HG02885 (cell line): ENCODE data around the gene DELE1.

Experiments used
- ATAC-seq: cut with Tn5 transposase; IDR thresholded peaks from one replicate; pipeline ENCODE4 v1.9.1; 2021; ENCODE audit warnings: mild to moderate bottlenecking; ENCODE audit not compliant: unreplicated experiment, poor library complexity

The DELE1 gene, protein sequence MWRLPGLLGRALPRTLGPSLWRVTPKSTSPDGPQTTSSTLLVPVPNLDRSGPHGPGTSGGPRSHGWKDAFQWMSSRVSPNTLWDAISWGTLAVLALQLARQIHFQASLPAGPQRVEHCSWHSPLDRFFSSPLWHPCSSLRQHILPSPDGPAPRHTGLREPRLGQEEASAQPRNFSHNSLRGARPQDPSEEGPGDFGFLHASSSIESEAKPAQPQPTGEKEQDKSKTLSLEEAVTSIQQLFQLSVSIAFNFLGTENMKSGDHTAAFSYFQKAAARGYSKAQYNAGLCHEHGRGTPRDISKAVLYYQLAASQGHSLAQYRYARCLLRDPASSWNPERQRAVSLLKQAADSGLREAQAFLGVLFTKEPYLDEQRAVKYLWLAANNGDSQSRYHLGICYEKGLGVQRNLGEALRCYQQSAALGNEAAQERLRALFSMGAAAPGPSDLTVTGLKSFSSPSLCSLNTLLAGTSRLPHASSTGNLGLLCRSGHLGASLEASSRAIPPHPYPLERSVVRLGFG

DNA sequence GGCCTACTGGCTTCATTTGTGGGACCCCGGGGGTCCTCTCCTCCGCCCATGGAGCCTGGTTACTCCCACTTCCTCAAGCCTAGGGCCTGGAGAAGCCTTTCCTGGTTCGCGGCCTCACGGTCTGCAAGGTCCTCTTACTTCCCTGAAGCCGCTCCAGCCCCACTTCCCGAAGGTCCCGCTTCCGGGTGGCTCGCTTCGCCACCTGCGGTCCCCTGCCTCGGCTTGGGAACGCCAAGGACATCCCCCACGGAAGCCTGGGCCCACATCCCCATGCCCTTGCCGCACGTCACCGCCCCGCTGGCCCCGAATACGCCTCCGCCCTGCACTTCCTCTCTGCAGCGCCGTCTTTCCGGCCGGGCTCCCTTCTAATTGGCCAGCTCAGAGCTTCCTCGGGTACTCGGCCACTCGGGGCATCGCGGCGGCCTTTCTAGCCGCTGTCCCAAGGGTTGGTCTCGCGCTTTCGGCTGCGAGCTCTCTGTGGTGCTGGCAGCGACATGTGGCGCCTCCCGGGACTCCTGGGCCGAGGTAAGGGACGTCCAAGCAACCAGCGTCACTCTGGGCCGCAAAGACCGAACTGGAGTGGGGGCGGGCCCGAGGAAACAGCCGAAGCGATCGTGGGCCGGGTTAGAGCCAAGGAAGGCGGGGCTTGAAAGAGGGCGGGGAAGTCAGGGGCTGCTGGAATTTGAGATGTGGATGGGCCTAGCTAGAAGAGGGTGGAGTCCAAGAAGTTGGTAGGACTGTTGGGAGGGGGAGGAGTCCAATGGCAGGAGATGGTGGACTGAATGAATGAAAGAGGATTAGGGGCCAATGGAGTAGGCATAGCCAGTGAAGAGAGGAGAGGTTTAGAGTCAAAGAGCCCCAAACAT is at the start of gene DELE1:
Gene DELE1 (plus strand): TSS at position 424 of the 866 bp plus-strand sequence. CDS start 71 bp downstream, at position 495.
- ATAC-seq = peak; percentile 98

DNA sequence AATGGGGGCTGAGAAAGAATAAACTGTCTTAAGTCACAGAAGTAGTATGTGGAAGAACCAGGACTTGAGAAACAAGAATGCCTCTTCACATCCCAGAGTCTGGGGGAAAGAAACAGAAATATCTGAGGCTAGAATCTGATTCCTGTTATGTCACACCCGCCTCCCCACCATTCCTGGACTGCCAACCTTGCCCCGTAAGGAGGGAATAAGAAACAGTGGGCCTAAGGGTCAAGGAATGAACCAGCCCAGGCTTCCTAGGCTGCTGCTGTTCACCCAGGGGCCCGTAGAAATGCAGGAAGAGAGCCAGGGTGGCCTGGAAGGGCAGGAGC is 49.8 kb upstream of the DELE1 start:
- no peak for ATAC-seq

GRCh38 chr5:141874262-141874964 is 49.3 kb upstream of the DELE1 start:
- ATAC-seq = no peak

GRCh38 chr5:141875022-141875740 is 48.5 kb upstream of the DELE1 start:
- ATAC-seq = no peak

GRCh38 chr5:141875795-141876627 is 47.7 kb upstream of the DELE1 start:
- no peak for ATAC-seq

GRCh38 chr5:141876628-141877355 is 46.9 kb upstream of the DELE1 start:
- ATAC-seq = no peak

GRCh38 chr5:141877356-141878185 is 46.1 kb upstream of the DELE1 start:
- no peak for ATAC-seq

GRCh38 chr5:141878186-141878710 is 45.4 kb upstream of the DELE1 start, which contains the start of gene PCDH1:
Gene PCDH1 (minus strand): TSS chr5:141878410. CDS start chr5:141878262, 148 bp downstream.
- no peak for ATAC-seq

DNA sequence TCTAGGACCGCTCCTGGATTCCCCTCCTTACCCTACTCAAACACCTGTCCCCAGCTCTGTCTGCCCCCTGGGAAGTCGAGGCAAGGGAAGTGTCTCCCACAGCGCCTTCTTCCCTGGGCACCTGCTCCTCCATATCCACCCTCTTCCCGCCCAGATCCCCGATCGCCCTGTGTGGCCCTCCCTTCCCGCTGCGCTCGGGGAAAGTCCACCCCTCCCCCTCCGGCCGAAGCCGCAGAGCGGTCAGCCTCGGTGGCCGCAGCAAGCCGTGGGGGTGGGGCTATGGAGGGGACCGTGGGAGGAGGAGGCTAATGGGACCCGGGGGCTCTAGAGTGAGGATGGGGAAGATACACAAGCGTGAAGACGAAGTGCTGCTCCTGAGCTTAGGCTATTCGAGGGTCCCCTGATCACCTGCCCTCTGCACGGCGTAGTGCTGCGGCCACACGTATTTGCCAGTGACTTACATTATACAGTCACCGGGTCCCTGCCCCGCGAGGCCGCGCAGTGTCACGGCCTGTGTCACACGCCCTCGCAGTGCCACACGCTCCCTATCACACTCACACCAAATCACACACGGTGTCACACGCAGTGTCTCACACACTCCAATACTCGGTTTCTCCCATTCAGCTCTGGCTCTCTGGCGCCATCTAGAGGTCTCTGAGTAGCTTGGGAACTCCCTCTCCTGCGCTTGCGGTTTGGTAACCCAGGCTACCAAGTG is 44.8 kb upstream of the DELE1 start:
- peak; percentile 90 for ATAC-seq

DNA sequence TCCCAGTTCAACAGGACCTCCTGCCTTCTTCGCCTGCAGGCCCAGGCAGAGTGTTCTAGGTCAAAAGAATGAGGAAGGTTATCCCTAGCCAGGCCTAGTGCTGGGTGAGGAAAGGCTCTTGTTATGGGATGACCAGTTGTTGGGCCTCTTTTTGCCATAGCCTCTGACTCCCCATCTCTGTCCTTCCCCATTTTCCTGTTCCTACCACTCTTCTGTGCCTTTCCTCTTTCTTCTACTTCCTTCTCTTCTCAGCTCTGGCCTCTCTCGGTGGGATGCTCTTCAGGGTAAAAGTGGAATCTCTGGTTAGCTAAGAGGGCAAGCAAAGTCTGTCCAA is 44.3 kb upstream of the DELE1 start:
- no peak for ATAC-seq

GRCh38 chr5:141879941-141880738 is 43.5 kb upstream of the DELE1 start:
- ATAC-seq = no peak

- ATAC-seq = no peak
Measured at GRCh38 chr5:141880961-141881801, 42.5 kb upstream of the DELE1 start.

DNA sequence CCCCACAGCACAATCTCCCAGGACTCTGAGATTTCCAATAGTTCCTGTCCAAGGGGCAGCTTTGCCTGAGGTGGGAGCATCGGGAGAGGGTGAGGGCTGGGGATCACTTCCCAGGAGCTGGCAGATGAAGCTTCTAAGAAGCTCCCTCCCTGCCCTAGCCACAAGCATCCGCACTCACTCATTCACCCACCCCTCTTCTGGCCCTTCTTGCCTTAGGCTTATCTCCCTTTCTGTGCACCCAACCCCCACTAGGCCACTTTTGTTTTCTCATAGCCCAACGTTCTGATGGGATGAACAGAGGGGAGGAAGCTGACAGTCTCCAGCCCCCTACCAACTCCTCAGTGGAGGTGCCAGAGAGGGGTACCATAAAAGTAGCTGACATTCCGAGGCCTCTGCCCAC is 41.8 kb upstream of the DELE1 start:
- no peak for ATAC-seq

- no peak for ATAC-seq
Measured at GRCh38 chr5:141882594-141883183, 41.0 kb upstream of the DELE1 start.
